SK-N-SH (cell line): ENCODE measurements around the gene KTN1. TPM values are rescaled to one million over a fixed set of nuclear protein-coding genes. Genes with fewer than 3 reads are reported as not detected.

Source experiments
- CTCF ChIA-PET: fragments of 300-600, 350-600 bp; formaldehyde crosslinking; extraction: SDS; loops from one replicate; lab custom pipeline; 2021; lab: Yijun Ruan, JAX
- POLR2A ChIA-PET: fragments of 350-600 bp; sonication (Branson Sonifier 250); formaldehyde crosslinking; extraction: SDS; loops from one replicate; lab custom pipeline; 2020; ENCODE audit warnings: antibody characterized with exemption, inconsistent platforms; lab: Yijun Ruan, JAX
- DNase-seq: peaks from one replicate; pipeline ENCODE4 v3.0.0; 2012
- H2AFZ ChIP-seq: fragments of 200-600 bp; sonication (generic); 2 replicates; pipeline ENCODE4 v1.8.1; 2016; ENCODE audit warnings: antibody characterized with exemption, mild to moderate bottlenecking, low read depth
- H3F3A ChIP-seq: fragments of 200-600 bp; sonication (generic); replicated peaks from 2 replicates; pipeline ENCODE3; 2016; ENCODE audit warnings: antibody characterized with exemption, mild to moderate bottlenecking; ENCODE audit not compliant: insufficient read depth
- H3K27ac ChIP-seq, 2 experiments: fragments of 200-500 bp in 1 of 2; fragments of 200-600 bp in 1 of 2; sonication (Bioruptor generic) in 1 of 2; sonication (generic), shearing (Covaris generic) in 1 of 2; 2 replicates each; pipeline versions ENCODE4 v1.5.1 to v1.6.1; 2014 to 2016; ENCODE audit warnings: low read depth in 2 of 2, inconsistent platforms in 1 of 2, low read length in 1 of 2, mild to moderate bottlenecking in 1 of 2, mixed read lengths in 1 of 2
- H3K27me3 ChIP-seq: fragments of 200-600 bp; sonication (generic), shearing (Covaris generic); 2 replicates; pipeline ENCODE4 v1.6.1; 2016; ENCODE audit warnings: mixed run types; ENCODE audit not compliant: insufficient read depth
- H3K36me3 ChIP-seq, 2 experiments: fragments of 200-500 bp in 1 of 2; fragments of 200-600 bp in 1 of 2; sonication (Bioruptor generic) in 1 of 2; sonication (generic) in 1 of 2; replicated peaks in 1 of 2; 2 replicates each; pipeline versions ENCODE3 to v1.5.1; 2014 to 2016; ENCODE audit warnings: low read length in 1 of 2, mild to moderate bottlenecking in 1 of 2; ENCODE audit not compliant: insufficient read depth in 2 of 2, control insufficient read depth in 1 of 2
- H3K4me1 ChIP-seq, 2 experiments: fragments of 200-500 bp in 1 of 2; fragments of 200-600 bp in 1 of 2; sonication (Bioruptor generic) in 1 of 2; sonication (generic), shearing (Covaris generic) in 1 of 2; 2 replicates each; pipeline versions ENCODE4 v1.5.1 to v1.6.1; 2014 to 2016; ENCODE audit warnings: low read depth in 1 of 2, low read length in 1 of 2, mixed run types in 1 of 2; ENCODE audit not compliant: insufficient read depth in 2 of 2, control insufficient read depth in 1 of 2
- H3K4me2 ChIP-seq: fragments of 200-600 bp; sonication (generic), shearing (Covaris generic); 2 replicates; pipeline ENCODE4 v1.6.1; 2017; ENCODE audit warnings: mixed run types
- H3K4me3 ChIP-seq, 2 experiments: fragments of 200-500 bp in 1 of 2; fragments of 200-600 bp in 1 of 2; sonication (Bioruptor generic) in 1 of 2; sonication (generic), shearing (Covaris generic) in 1 of 2; 2 replicates each; pipeline versions ENCODE4 v1.5.1 to v1.8.1; 2014 to 2016; ENCODE audit warnings: low read depth in 2 of 2, inconsistent platforms in 1 of 2, low read length in 1 of 2, mild to moderate bottlenecking in 1 of 2, mixed read lengths in 1 of 2, moderate library complexity in 1 of 2
- H3K79me2 ChIP-seq: fragments of 200-600 bp; sonication (generic); 2 replicates; pipeline ENCODE4 v1.8.1; 2017; ENCODE audit warnings: mild to moderate bottlenecking; ENCODE audit not compliant: insufficient read depth
- H3K9ac ChIP-seq: fragments of 200-600 bp; sonication (generic); 2 replicates; pipeline ENCODE4 v1.6.1; 2017; ENCODE audit warnings: mixed run types
- H3K9me2 ChIP-seq: fragments of 200-600 bp; sonication (generic); 2 replicates; pipeline ENCODE4 v1.6.1; 2017; ENCODE audit warnings: mixed run types
- H3K9me3 ChIP-seq: fragments of 200-600 bp; sonication (generic); 2 replicates; pipeline ENCODE4 v1.6.1; 2017; ENCODE audit warnings: mixed run types, mild to moderate bottlenecking, moderate library complexity
- H4K20me1 ChIP-seq: fragments of 200-600 bp; sonication (generic); 2 replicates; pipeline ENCODE4 v1.6.1; 2017; ENCODE audit warnings: mild to moderate bottlenecking, mixed run types; ENCODE audit not compliant: insufficient read depth
- CHD2 ChIP-seq: fragments of 150-350 bp; IDR thresholded peaks from 2 replicates; pipeline ENCODE4 v1.6.1; 2018; ENCODE audit warnings: low read length; ENCODE audit not compliant: partially characterized antibody
- EP300 ChIP-seq, 2 experiments: IDR thresholded peaks; 2 replicates each; pipeline versions ENCODE4 v1.4.0 to v1.6.1; 2012; ENCODE audit warnings: borderline replicate concordance in 1 of 2, low read depth in 1 of 2, low read length in 1 of 2
- EZH2phosphoT487 ChIP-seq: fragments of 200-600 bp; sonication (generic); IDR thresholded peaks from 2 replicates; pipeline ENCODE4 v1.6.1; 2017; ENCODE audit warnings: low read depth, mixed run types, mild to moderate bottlenecking, antibody characterized with exemption, moderate library complexity, borderline replicate concordance
- FOXM1 ChIP-seq: IDR thresholded peaks from 2 replicates; pipeline ENCODE4 v1.4.0; 2012; ENCODE audit warnings: low read depth, mild to moderate bottlenecking
- MEF2A ChIP-seq: IDR thresholded peaks from 2 replicates; pipeline ENCODE4 v1.4.0; 2012; ENCODE audit warnings: low read depth, borderline replicate concordance
- MXI1 ChIP-seq: IDR thresholded peaks from 2 replicates; pipeline ENCODE4 v1.6.1; 2012; ENCODE audit warnings: mild to moderate bottlenecking, low read depth, low read length, improper control_type of control experiment
- NFIC ChIP-seq: IDR thresholded peaks from 2 replicates; pipeline ENCODE4 v1.4.0; 2012; ENCODE audit warnings: borderline replicate concordance
- NRF1 ChIP-seq: IDR thresholded peaks from 2 replicates; pipeline ENCODE4 v1.6.1; 2012; ENCODE audit warnings: low read depth, mild to moderate bottlenecking, low read length
- REST ChIP-seq: IDR thresholded peaks from 2 replicates; pipeline ENCODE4 v1.6.1; 2012; ENCODE audit warnings: mild to moderate bottlenecking, low read depth, low read length, moderate library complexity
- RXRA ChIP-seq: IDR thresholded peaks from 2 replicates; pipeline ENCODE4 v1.4.0; 2012; ENCODE audit warnings: low read depth, mild to moderate bottlenecking, borderline replicate concordance
- SMC3 ChIP-seq: IDR thresholded peaks from 2 replicates; pipeline ENCODE4 v1.6.1; 2012; ENCODE audit warnings: low read depth, low read length, improper control_type of control experiment
- WGBS: methylation state at CpG from one replicate; pipeline ENCODE4 v1.1.6; 2017; ENCODE audit warnings: low lambda C conversion rate; 5-methylcytosine and 5-hydroxymethylcytosine counted together
- polyA plus RNA-seq, 3 experiments: library from polyadenylated mRNA; depleted of rRNA; stranded (reverse); fragments of >200 nt; gene quantifications; 2 replicates each; pipeline ENCODE4 v1.2.3, GENCODE V29; 2012
- TF ChIP-seq, protein P1 (sequence below): fragments of 150-350 bp; IDR thresholded peaks from 2 replicates; pipeline ENCODE4 v1.6.1; 2017; ENCODE audit warnings: antibody characterized with exemption, low read length, low read depth, borderline replicate concordance

The KTN1 gene
- polyA plus RNA-seq, 1 of the 3 experiments (the other 2 are of a cell fraction), result 39.5 TPM

DNA sequence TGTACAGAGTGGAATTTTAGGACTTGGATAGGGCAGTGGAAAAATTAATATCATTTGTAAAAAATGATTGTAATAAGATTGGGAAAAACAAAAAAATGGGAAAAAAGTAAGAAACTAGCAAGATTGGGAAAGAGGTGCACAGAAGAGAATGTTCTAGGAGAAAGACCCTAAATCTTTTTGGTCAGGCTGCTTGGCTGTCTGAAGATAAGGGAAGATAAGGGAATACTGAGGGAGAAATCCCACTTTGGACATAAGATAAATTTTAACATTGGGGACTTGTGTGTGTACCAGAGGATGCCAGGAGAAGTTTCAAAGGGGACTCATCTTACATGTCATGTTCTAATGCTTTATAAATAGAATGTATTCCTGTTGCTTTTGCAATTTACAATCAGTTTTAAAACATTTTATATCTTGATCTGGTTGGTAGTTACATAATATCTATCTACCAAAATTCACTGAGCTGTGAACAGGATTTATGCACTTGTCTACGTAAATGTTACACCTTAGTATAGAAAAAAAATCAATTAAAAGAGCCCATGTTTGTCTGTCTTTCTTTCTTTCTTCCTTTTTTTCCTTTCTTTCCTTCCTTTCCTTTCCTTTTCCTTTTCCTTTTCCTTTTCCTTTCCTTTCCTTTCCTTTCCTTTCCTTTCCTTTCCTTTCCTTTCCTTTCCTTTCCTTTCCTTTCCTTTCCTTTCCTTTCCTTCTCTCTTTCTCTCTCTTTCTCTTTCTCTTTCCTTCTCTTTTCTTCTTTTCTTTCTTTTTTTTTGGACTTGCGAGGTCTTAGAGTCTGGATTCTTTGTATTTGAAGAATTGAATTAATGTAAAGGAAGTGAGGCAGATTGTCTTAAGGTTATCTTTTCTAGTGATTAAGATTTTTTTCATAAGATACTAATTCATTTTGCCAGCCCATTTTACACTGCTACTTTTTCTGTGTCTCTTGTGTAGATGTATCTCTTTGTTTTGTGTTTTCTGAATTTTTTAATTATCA lies 66.1 kb downstream of the KTN1 start:
- H3K4me2 ChIP-seq, result no peak overlapping the region
- no peaks in the 10 kb centered on the region for H3K9me3 ChIP-seq
- no peaks in the 10 kb centered on the region for H4K20me1 ChIP-seq
- peaks cover 3% of the 10 kb centered on the region for H3F3A ChIP-seq
- H3K9me2 ChIP-seq, result no peaks in the 10 kb centered on the region
- CTCF ChIA-PET, result no interaction called here
- peaks cover 7% of the 10 kb centered on the region; the same call in 1 of the 2 replicates for H3K79me2 ChIP-seq
- H3K4me1 ChIP-seq, result no peaks in the 10 kb centered on the region
- no peak overlapping the region for H2AFZ ChIP-seq
- no peak for TF ChIP-seq CHD2
- TF ChIP-seq, protein P1, sequence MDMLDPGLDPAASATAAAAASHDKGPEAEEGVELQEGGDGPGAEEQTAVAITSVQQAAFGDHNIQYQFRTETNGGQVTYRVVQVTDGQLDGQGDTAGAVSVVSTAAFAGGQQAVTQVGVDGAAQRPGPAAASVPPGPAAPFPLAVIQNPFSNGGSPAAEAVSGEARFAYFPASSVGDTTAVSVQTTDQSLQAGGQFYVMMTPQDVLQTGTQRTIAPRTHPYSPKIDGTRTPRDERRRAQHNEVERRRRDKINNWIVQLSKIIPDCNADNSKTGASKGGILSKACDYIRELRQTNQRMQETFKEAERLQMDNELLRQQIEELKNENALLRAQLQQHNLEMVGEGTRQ, result no peak
- TF ChIP-seq MEF2A, result no peak
- no peak for TF ChIP-seq MXI1
- TF ChIP-seq NRF1, result no peak
- no peak for TF ChIP-seq EP300 (IDR thresholded peaks at IDR 0.05; ENCODE audit: borderline replicate concordance in 1 of 2, low read depth in 1 of 2, low read length in 1 of 2)
- TF ChIP-seq FOXM1, result no peak
- no peak for TF ChIP-seq RXRA
- no peak for TF ChIP-seq REST
- no peak for TF ChIP-seq NFIC
- POLR2A ChIA-PET, result no interaction called here
- H3K36me3 ChIP-seq, result peaks cover 71 to 72% of the 10 kb centered on the region in 2 experiments
- H3K9ac ChIP-seq, result no peak overlapping the region
- no peaks in the 10 kb centered on the region for H3K27me3 ChIP-seq
- WGBS, result 93% methylated on average over 2 of the region's 2 CpGs
- no peak overlapping the region for H3K4me3 ChIP-seq
- H3K27ac ChIP-seq, result no peak overlapping the region
- DNase-seq, result no peak

- Histone ChIP-seq H3K4me1 (no peaks in the 10 kb centered on the region), H3F3A (peaks cover 9% of the 10 kb centered on the region), H2AFZ (no peak overlapping the region), H3K79me2 (no peaks in the 10 kb centered on the region), H4K20me1 (no peaks in the 10 kb centered on the region), H3K36me3 (peaks cover 77 to 82% of the 10 kb centered on the region in 2 experiments), H3K9ac (no peak overlapping the region), H3K4me3 (no peak overlapping the region), H3K9me3 (no peaks in the 10 kb centered on the region), H3K9me2 (no peaks in the 10 kb centered on the region), H3K27me3 (no peaks in the 10 kb centered on the region), H3K27ac (no peak overlapping the region), H3K4me2 (no peak overlapping the region)
- CTCF ChIA-PET, result interaction anchor here (1.0 to 3.5 kb wide), 2 partner anchors 9 to 205 kb away, joined by 3 to 14 read pairs; no protein-coding TSS in a partner anchor
- POLR2A ChIA-PET, result no interaction called here
- WGBS, result 90% methylated on average over 1 of the region's 1 CpG
- no peak for TF ChIP-seq FOXM1
- no peak for TF ChIP-seq SMC3
- TF ChIP-seq REST, result no peak
- no peak for TF ChIP-seq EZH2phosphoT487
- DNase-seq, result no peak
Observed at GRCh38 chr14:55650992-55651391, 71.0 kb downstream of the KTN1 start.
